Neural crest cell (in vitro differentiated cells): Measurements from ENCODE around the gene PCGF3. TPM values are rescaled to one million over a fixed set of nuclear protein-coding genes. Genes with fewer than 3 reads are reported as not detected.

Source experiments
- DNase-seq: peaks from one replicate; pipeline ENCODE4 v3.0.0; 2021; ENCODE audit warnings: low read depth, mixed read lengths, low spot score
- H3K27ac Mint-ChIP-seq: one replicate; pipeline ENCODE4 v1.8.0; 2021; ENCODE audit warnings: mild to moderate bottlenecking, mixed read lengths; ENCODE audit not compliant: unreplicated experiment
- H3K27me3 Mint-ChIP-seq: 2 replicates; pipeline ENCODE4 v1.8.0; 2021; ENCODE audit warnings: low read depth, mild to moderate bottlenecking, mixed read lengths
- H3K36me3 Mint-ChIP-seq: 2 replicates; pipeline ENCODE4 v1.8.0; 2021; ENCODE audit warnings: low read depth, mild to moderate bottlenecking, mixed read lengths
- H3K4me1 Mint-ChIP-seq: 2 replicates; pipeline ENCODE4 v1.8.0; 2021; ENCODE audit warnings: mixed read lengths
- H3K4me3 Mint-ChIP-seq: one replicate; pipeline ENCODE4 v1.8.0; 2021; ENCODE audit warnings: mild to moderate bottlenecking, mixed read lengths
- H3K9me3 Mint-ChIP-seq: 2 replicates; pipeline ENCODE4 v1.8.0; 2021; ENCODE audit warnings: mixed read lengths
- total RNA-seq: library from RNA; stranded (reverse); gene quantifications from 2 replicates; pipeline ENCODE4 v1.2.1, GENCODE V29; 2021
- TF ChIP-seq, protein P1 (sequence below): fragments of 200-600 bp; sonication (generic); conservative IDR thresholded peaks from 2 replicates; pipeline ENCODE4 v1.5.0; 2021; ENCODE audit warnings: antibody characterized with exemption, mild to moderate bottlenecking

The PCGF3 gene
- total RNA-seq, 1 donor from 2014 or later: 58.5 TPM

DNA sequence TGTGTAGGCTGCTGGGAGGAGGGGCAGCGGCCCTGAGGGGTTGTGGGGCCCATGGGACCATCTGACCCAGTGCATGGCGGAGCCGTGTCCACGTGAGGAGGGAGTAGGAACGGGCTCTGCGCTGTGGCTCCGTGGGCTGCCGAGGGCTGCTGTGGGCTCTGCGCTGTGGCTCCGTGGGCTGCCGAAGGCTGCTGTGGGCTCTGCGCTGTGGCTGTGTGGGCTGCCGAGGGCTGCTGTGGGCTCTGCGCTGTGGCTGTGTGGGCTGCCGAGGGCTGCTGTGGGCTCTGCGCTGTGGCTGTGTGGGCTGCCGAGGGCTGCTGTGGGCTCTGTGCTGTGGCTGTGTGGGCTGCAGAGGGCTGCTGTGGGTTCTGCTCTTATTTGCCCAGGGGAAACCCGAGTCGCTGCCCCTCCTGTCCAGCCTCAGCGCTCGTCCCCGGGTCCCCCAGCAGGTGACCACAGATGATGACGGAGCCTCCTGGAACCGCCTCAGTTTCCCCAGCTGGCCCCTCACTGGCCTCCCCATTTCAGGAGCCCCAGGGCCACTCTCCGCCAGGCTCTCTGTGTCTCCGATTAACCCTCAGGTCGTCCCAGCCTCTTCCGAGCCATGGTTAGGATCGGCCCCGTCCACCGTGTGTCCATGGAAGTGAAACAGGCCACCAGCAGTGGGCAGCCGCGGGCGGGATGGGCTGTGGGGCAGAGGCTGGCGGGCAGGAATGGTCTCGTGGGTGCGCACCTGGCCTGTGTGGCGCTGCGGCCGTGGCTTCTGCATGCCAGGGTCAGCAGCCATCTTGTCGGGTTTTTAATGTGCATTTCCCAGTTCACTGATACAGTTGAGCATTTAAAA is 20.0 kb downstream of the PCGF3 start:
- Mint-ChIP-seq H3K27me3 (no peaks in the 10 kb centered on the region), H3K27ac (no peak overlapping the region), H3K4me3 (no peak overlapping the region), H3K36me3 (peaks cover 9% of the 10 kb centered on the region), H3K9me3 (no peaks in the 10 kb centered on the region), H3K4me1 (peaks cover 6% of the 10 kb centered on the region)
- TF ChIP-seq, protein P1, sequence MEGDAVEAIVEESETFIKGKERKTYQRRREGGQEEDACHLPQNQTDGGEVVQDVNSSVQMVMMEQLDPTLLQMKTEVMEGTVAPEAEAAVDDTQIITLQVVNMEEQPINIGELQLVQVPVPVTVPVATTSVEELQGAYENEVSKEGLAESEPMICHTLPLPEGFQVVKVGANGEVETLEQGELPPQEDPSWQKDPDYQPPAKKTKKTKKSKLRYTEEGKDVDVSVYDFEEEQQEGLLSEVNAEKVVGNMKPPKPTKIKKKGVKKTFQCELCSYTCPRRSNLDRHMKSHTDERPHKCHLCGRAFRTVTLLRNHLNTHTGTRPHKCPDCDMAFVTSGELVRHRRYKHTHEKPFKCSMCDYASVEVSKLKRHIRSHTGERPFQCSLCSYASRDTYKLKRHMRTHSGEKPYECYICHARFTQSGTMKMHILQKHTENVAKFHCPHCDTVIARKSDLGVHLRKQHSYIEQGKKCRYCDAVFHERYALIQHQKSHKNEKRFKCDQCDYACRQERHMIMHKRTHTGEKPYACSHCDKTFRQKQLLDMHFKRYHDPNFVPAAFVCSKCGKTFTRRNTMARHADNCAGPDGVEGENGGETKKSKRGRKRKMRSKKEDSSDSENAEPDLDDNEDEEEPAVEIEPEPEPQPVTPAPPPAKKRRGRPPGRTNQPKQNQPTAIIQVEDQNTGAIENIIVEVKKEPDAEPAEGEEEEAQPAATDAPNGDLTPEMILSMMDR: no peak
- DNase-seq: no peak

DNA sequence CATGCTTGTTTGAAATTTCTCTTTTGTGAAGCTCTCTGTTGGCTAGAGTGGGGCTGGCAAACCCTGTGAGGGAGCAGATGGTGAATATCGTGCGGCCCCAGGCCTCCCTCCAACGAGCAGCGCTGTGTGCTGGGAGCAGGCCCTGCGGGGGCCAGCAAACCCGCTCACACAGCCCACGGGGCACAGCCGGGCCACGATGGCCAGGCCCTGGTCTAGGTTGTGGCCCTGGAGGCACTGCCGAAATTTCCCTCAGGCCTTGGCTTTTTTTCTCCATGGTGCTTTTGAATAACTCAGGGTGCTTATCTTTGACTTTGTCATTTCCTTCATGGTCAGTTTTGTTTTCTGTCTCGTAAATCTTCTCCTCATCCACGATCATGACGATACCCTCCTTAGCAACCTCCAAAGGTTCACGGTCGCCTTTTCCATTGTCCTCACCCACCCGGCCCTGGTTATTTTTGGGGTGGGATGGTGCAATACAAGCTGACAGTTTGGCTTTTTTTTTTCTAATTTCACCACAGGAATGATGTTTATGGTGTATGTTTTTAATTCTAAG is 20.7 kb downstream of the PCGF3 start:
- TF ChIP-seq, protein P1: no peak
- Mint-ChIP-seq H3K27ac (peak overlapping the region; percentile 21), H3K4me3 (no peak overlapping the region), H3K4me1 (peaks cover 6% of the 10 kb centered on the region), H3K27me3 (no peaks in the 10 kb centered on the region), H3K9me3 (no peaks in the 10 kb centered on the region), H3K36me3 (peaks cover 12% of the 10 kb centered on the region)
- DNase-seq: no peak

DNA sequence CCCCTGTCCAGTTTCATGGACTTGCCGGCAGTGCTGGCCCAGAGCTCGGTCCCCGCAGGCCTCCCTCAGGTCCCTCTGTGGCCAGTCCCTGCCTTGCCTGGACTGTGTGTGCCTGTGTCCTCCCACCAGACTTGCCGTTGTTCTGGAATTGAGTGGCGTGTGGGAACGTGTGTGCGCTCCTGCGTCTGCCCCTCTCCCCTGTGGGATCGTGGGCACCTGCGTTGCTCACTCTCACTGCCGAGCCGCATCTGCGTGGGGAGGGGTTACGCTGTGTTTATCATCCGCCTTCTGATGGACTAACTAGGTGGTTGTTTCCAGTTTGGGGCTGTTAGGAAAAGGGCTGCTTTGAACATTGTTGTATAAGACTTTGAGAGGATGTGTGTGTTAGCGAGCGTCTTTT is 21.2 kb downstream of the PCGF3 start:
- H3K4me3 Mint-ChIP-seq: peak overlapping the region; percentile 26
- no peaks in the 10 kb centered on the region for H3K9me3 Mint-ChIP-seq
- H3K36me3 Mint-ChIP-seq: peaks cover 11% of the 10 kb centered on the region
- no peak for DNase-seq
- peaks cover 6% of the 10 kb centered on the region for H3K4me1 Mint-ChIP-seq
- TF ChIP-seq, protein P1: no peak
- H3K27me3 Mint-ChIP-seq: no peaks in the 10 kb centered on the region
- H3K27ac Mint-ChIP-seq: peak overlapping the region; percentile 92

DNA sequence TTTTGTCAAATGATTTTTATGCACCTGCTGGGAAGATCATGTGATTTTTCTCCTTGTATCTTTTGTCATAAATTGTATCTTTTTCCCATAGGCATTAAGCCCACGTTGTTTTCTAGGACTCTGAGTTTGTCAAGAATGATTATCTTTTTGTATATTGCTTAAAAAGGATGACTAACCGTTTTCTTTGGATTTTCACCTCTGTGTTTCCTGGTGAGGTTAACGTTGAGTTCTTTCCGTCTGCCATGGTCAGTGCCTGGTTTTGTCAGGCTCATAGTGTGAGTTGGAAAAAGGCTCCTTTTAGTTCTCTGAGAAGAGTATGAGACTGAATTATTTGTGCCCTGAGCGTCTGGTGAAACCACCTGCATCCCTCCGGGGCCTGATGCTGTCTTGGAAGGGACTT is 21.9 kb downstream of the PCGF3 start:
- Mint-ChIP-seq H3K27me3 (no peaks in the 10 kb centered on the region), H3K9me3 (no peaks in the 10 kb centered on the region), H3K4me1 (peaks cover 6% of the 10 kb centered on the region), H3K36me3 (peaks cover 8% of the 10 kb centered on the region), H3K4me3 (no peak overlapping the region), H3K27ac (no peak overlapping the region)
- TF ChIP-seq, protein P1: no peak
- no peak for DNase-seq

DNA sequence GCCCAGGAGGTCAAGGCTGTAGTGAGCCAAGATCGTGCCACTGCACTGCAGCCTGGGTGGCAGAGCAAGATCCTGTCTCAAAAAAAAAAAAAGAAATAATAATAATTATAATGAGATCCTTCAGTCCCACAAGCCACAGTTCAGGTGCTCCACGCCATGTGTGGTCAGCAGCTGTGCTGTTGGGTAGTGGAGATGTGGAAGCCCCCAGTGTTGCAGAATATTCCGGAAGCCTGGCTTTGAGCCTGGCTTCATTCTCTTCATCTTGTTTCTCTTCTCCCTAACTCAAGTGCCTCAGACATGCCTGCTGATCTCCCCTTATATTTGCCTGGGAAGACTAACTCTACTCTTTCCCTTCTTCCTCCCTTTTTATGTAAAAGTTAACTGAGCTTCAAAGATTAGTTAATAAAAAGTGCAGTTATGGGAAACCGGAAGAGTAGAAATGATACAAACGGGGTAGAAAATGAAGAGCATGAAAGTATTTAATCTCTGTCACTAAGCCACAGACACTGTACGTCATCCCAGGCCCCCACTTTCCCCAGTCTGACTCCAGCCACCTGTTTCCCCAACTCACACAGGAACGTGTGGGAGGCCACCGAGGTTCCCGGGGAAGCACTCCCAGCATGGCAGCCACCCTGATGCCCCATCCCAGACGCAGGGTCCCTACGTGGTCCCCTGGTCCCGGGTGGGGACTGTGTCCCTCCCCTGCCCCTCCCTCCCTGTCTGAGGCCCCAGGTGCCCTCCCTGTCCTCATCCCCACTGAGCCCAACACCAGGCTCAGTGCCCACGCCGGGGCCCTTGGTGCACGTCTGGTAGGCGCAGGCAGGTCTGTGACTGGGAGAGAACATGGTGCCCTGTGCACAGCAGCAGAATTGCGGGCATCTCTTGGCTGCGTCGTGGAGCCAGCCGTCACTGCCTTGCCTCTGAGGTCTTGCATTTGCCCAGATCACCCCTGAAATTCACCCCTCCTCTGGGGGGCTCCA is 24.0 kb downstream of the PCGF3 start:
- Mint-ChIP-seq H3K4me1 (peaks cover 6% of the 10 kb centered on the region), H3K36me3 (peaks cover 17% of the 10 kb centered on the region), H3K27me3 (no peaks in the 10 kb centered on the region), H3K9me3 (no peaks in the 10 kb centered on the region), H3K27ac (no peak overlapping the region), H3K4me3 (no peak overlapping the region)
- TF ChIP-seq, protein P1: no peak
- DNase-seq: no peak
